ENCODE measurements around the gene MAN1C1. TPM values are rescaled to one million over a fixed set of nuclear protein-coding genes. Genes with fewer than 3 reads are reported as not detected.

The MAN1C1 gene
- total RNA-seq, 1 experiment from 2014 or later: 16.8 TPM

DNA sequence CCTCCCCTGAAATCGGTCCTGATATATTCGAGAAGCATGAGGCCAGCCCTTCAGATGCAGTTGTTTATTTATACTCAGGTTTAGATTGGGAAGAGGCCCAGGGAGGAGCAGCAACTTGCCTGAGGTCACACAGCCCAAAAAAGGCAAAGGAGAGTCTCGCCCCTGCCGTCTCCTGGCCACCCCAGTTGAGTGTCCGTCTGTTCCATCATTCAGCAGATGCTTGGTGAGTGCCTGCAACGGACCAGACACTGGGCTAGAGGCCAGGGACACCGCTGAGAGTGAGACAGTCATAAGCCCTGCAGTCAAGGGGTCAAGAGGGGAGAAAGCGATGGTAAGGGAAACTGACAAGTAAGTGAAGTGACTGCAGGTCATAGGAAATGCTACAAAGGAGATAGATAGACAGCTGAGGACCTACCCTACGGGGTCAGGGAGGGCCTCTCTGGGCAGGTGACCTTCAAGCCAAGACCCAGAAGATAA, 168.0 kb downstream of the MAN1C1 start:
- Mint-ChIP-seq H3K4me3 (no peak overlapping the region), H3K9me3 (no peaks in the 10 kb centered on the region), H3K4me1 (peaks cover 43% of the 10 kb centered on the region), H3K27ac (no peak overlapping the region), H3K36me3 (no peaks in the 10 kb centered on the region), H3K27me3 (ENCODE audit: low read depth) (no peaks in the 10 kb centered on the region; the same call in 1 of the 2 replicates)
- ChIA-PET POLR2A (no interaction called here), CTCF (interaction anchor here (1.1 to 1.6 kb wide), 3 partner anchors 25 to 166 kb away, joined by 3 to 5 read pairs (median 5); no protein-coding TSS in a partner anchor)
- DNase-seq (ENCODE audit: low spot score) (no peak), ATAC-seq (no peak)
- TF ChIP-seq, protein P1, sequence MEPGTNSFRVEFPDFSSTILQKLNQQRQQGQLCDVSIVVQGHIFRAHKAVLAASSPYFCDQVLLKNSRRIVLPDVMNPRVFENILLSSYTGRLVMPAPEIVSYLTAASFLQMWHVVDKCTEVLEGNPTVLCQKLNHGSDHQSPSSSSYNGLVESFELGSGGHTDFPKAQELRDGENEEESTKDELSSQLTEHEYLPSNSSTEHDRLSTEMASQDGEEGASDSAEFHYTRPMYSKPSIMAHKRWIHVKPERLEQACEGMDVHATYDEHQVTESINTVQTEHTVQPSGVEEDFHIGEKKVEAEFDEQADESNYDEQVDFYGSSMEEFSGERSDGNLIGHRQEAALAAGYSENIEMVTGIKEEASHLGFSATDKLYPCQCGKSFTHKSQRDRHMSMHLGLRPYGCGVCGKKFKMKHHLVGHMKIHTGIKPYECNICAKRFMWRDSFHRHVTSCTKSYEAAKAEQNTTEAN (CRISPR knock-in tag; IDR thresholded peaks at IDR 0.05): no peak
- TF ChIP-seq JAZF1 (CRISPR knock-in tag; IDR thresholded peaks at IDR 0.05): no peak
- TF ChIP-seq, protein P2, sequence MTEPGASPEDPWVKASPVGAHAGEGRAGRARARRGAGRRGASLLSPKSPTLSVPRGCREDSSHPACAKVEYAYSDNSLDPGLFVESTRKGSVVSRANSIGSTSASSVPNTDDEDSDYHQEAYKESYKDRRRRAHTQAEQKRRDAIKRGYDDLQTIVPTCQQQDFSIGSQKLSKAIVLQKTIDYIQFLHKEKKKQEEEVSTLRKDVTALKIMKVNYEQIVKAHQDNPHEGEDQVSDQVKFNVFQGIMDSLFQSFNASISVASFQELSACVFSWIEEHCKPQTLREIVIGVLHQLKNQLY (CRISPR knock-in tag; IDR thresholded peaks at IDR 0.05): no peak
- TF ChIP-seq, protein P3, sequence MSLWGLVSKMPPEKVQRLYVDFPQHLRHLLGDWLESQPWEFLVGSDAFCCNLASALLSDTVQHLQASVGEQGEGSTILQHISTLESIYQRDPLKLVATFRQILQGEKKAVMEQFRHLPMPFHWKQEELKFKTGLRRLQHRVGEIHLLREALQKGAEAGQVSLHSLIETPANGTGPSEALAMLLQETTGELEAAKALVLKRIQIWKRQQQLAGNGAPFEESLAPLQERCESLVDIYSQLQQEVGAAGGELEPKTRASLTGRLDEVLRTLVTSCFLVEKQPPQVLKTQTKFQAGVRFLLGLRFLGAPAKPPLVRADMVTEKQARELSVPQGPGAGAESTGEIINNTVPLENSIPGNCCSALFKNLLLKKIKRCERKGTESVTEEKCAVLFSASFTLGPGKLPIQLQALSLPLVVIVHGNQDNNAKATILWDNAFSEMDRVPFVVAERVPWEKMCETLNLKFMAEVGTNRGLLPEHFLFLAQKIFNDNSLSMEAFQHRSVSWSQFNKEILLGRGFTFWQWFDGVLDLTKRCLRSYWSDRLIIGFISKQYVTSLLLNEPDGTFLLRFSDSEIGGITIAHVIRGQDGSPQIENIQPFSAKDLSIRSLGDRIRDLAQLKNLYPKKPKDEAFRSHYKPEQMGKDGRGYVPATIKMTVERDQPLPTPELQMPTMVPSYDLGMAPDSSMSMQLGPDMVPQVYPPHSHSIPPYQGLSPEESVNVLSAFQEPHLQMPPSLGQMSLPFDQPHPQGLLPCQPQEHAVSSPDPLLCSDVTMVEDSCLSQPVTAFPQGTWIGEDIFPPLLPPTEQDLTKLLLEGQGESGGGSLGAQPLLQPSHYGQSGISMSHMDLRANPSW (CRISPR knock-in tag; conservative IDR thresholded peaks at IDR 0.05; ENCODE audit: low read depth): no peak
- TF ChIP-seq, protein P4, sequence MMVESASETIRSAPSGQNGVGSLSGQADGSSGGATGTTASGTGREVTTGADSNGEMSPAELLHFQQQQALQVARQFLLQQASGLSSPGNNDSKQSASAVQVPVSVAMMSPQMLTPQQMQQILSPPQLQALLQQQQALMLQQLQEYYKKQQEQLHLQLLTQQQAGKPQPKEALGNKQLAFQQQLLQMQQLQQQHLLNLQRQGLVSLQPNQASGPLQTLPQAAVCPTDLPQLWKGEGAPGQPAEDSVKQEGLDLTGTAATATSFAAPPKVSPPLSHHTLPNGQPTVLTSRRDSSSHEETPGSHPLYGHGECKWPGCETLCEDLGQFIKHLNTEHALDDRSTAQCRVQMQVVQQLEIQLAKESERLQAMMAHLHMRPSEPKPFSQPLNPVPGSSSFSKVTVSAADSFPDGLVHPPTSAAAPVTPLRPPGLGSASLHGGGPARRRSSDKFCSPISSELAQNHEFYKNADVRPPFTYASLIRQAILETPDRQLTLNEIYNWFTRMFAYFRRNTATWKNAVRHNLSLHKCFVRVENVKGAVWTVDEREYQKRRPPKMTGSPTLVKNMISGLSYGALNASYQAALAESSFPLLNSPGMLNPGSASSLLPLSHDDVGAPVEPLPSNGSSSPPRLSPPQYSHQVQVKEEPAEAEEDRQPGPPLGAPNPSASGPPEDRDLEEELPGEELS (CRISPR knock-in tag; IDR thresholded peaks at IDR 0.05): no peak
- TF ChIP-seq ZNF423 (CRISPR knock-in tag; IDR thresholded peaks at IDR 0.05): no peak
- TF ChIP-seq ZNF317 (CRISPR knock-in tag; IDR thresholded peaks at IDR 0.05; ENCODE audit: borderline replicate concordance, low read depth): no peak
- no peak for TF ChIP-seq RELA (CRISPR knock-in tag; IDR thresholded peaks at IDR 0.05; ENCODE audit: borderline replicate concordance)
- TF ChIP-seq CREM (CRISPR knock-in tag; IDR thresholded peaks at IDR 0.05): no peak
- TF ChIP-seq, protein P5, sequence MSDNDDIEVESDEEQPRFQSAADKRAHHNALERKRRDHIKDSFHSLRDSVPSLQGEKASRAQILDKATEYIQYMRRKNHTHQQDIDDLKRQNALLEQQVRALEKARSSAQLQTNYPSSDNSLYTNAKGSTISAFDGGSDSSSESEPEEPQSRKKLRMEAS (CRISPR knock-in tag; IDR thresholded peaks at IDR 0.05): no peak
- TF ChIP-seq ELF4 (CRISPR knock-in tag; IDR thresholded peaks at IDR 0.05; ENCODE audit: low read depth): no peak
- TF ChIP-seq ZNF671 (CRISPR knock-in tag; IDR thresholded peaks at IDR 0.05): no peak
- no peak for TF ChIP-seq NFE2L1 (CRISPR knock-in tag; IDR thresholded peaks at IDR 0.05)
- TF ChIP-seq, protein P6, sequence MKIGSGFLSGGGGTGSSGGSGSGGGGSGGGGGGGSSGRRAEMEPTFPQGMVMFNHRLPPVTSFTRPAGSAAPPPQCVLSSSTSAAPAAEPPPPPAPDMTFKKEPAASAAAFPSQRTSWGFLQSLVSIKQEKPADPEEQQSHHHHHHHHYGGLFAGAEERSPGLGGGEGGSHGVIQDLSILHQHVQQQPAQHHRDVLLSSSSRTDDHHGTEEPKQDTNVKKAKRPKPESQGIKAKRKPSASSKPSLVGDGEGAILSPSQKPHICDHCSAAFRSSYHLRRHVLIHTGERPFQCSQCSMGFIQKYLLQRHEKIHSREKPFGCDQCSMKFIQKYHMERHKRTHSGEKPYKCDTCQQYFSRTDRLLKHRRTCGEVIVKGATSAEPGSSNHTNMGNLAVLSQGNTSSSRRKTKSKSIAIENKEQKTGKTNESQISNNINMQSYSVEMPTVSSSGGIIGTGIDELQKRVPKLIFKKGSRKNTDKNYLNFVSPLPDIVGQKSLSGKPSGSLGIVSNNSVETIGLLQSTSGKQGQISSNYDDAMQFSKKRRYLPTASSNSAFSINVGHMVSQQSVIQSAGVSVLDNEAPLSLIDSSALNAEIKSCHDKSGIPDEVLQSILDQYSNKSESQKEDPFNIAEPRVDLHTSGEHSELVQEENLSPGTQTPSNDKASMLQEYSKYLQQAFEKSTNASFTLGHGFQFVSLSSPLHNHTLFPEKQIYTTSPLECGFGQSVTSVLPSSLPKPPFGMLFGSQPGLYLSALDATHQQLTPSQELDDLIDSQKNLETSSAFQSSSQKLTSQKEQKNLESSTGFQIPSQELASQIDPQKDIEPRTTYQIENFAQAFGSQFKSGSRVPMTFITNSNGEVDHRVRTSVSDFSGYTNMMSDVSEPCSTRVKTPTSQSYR (CRISPR knock-in tag; IDR thresholded peaks at IDR 0.05): no peak
- TF ChIP-seq, protein P7, sequence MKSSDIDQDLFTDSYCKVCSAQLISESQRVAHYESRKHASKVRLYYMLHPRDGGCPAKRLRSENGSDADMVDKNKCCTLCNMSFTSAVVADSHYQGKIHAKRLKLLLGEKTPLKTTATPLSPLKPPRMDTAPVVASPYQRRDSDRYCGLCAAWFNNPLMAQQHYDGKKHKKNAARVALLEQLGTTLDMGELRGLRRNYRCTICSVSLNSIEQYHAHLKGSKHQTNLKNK (CRISPR knock-in tag; IDR thresholded peaks at IDR 0.05): no peak
- TF ChIP-seq, protein P8, sequence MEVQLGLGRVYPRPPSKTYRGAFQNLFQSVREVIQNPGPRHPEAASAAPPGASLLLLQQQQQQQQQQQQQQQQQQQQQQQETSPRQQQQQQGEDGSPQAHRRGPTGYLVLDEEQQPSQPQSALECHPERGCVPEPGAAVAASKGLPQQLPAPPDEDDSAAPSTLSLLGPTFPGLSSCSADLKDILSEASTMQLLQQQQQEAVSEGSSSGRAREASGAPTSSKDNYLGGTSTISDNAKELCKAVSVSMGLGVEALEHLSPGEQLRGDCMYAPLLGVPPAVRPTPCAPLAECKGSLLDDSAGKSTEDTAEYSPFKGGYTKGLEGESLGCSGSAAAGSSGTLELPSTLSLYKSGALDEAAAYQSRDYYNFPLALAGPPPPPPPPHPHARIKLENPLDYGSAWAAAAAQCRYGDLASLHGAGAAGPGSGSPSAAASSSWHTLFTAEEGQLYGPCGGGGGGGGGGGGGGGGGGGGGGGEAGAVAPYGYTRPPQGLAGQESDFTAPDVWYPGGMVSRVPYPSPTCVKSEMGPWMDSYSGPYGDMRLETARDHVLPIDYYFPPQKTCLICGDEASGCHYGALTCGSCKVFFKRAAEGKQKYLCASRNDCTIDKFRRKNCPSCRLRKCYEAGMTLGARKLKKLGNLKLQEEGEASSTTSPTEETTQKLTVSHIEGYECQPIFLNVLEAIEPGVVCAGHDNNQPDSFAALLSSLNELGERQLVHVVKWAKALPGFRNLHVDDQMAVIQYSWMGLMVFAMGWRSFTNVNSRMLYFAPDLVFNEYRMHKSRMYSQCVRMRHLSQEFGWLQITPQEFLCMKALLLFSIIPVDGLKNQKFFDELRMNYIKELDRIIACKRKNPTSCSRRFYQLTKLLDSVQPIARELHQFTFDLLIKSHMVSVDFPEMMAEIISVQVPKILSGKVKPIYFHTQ (CRISPR knock-in tag; IDR thresholded peaks at IDR 0.05): no peak

All from WTC11 (cell line).